Gastrocnemius medialis (tissue), 4 donors: ENCODE measurements around the gene ATP7B.

Experiments
- POLR2A ChIP-seq, 2 donors: fragments of 450-650 bp; IDR thresholded peaks; one replicate each; pipeline ENCODE4 v1.6.1; 2017; ENCODE audit warnings: antibody characterized with exemption in 2 of 2, mild to moderate bottlenecking in 2 of 2, moderate library complexity in 2 of 2
- TF ChIP-seq, protein P1 (sequence below), 5 experiments: fragments of 450-650 bp in 3 of 5; fragments of 200-600 bp in 2 of 5; sonication (generic) in 2 of 5; IDR thresholded peaks in 4 of 5; conservative IDR thresholded peaks in 1 of 5; 1 replicate in 4 of 5; 2 replicates in 1 of 5; pipeline ENCODE4 v1.5.1; 2016 to 2019; ENCODE audit warnings: antibody characterized with exemption in 5 of 5, mild to moderate bottlenecking in 3 of 5, moderate library complexity in 3 of 5

DNA sequence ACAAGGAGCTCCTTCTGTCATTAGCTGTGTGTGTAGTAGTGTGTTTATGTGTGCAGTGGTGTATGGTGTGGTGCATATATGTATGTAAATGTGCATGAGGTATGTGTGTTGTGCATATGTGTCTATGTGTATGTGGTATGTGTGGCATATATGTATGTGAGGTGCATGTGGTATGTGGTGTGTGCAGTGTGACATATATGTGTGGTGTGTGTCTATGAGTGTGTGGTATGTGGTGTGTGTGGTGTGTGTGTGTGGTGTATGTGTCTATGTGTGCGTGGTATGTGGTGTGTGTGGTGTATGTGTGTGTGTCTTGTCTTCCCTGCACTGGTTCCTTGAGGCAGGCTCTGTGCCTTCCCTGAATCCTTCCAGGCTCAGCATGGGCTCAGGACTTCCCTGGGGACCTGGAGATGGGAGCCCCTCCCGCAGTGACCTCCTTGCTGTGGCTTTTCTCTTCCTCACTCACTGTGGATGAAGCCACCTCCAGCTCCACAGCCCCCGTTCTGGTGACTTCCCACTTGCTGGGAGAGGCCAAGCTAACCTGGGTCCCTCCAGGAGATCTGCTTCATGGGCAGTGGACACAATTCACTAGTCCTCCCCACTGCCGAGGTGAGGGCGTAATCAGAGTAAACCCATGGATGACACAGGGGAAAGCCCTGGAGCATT is 85.3 kb downstream of the ATP7B start:
- TF ChIP-seq, protein P1, sequence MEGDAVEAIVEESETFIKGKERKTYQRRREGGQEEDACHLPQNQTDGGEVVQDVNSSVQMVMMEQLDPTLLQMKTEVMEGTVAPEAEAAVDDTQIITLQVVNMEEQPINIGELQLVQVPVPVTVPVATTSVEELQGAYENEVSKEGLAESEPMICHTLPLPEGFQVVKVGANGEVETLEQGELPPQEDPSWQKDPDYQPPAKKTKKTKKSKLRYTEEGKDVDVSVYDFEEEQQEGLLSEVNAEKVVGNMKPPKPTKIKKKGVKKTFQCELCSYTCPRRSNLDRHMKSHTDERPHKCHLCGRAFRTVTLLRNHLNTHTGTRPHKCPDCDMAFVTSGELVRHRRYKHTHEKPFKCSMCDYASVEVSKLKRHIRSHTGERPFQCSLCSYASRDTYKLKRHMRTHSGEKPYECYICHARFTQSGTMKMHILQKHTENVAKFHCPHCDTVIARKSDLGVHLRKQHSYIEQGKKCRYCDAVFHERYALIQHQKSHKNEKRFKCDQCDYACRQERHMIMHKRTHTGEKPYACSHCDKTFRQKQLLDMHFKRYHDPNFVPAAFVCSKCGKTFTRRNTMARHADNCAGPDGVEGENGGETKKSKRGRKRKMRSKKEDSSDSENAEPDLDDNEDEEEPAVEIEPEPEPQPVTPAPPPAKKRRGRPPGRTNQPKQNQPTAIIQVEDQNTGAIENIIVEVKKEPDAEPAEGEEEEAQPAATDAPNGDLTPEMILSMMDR (IDR thresholded peaks at IDR 0.05 in 4 of 5, conservative IDR thresholded peaks at IDR 0.05 in 1 of 5) = no peak
- no peak for TF ChIP-seq POLR2A (IDR thresholded peaks at IDR 0.05)
